K562 (cell line): ENCODE measurements around the gene BACE1. TPM values are rescaled to one million over a fixed set of nuclear protein-coding genes. Genes with fewer than 3 reads are reported as not detected.
A peak's percentile ranks its signal among the peaks of the same experiment; 100 is the strongest.

Source experiments
- ATAC-seq: fragments of 200-7000 bp; cut with Tn5 transposase; 3 replicates; pipeline ENCODE4 v1.9.1; 2020; ENCODE audit warnings: moderate library complexity
- BruUV-seq: library from RNA; stranded (reverse); fragments of 400-500 nt; replicated peaks from 2 replicates; lab custom pipeline; 2021; lab: Mats Ljungman, UMichigan
- CTCF ChIA-PET: fragments of 300-600 bp; formaldehyde crosslinking; extraction: SDS; loops from one replicate; lab custom pipeline; 2021; ENCODE audit warnings: low intra/inter-chr PET ratio; lab: Yijun Ruan, JAX
- POLR2A ChIA-PET: fragments of 300-600, 350-650 bp; sonication (Branson Sonifier 250); formaldehyde crosslinking; extraction: SDS; loops from one replicate; lab custom pipeline; 2021; ENCODE audit warnings: antibody characterized with exemption, inconsistent platforms; lab: Yijun Ruan, JAX
- DNase-seq, 4 experiments: peaks; one replicate each; pipeline versions ENCODE4 v3.0.0 to v3.0.0-alpha.2; 2011 to 2018; ENCODE audit warnings: low spot score in 3 of 4, mixed read lengths in 3 of 4; ENCODE audit errors: extremely low read depth in 1 of 4
- FAIRE-seq: peaks from 2 replicates; lab custom pipeline; 2011; peaks lifted over from hg19 to GRCh38; lab: Jason Lieb, UNC
- H2AFZ ChIP-seq: 2 replicates; pipeline ENCODE4 v1.6.0; 2011; ENCODE audit warnings: low read depth, low read length, control low read depth, inconsistent platforms
- H3K27ac ChIP-seq: fragments of 200-600 bp; 3 replicates; pipeline ENCODE4 v1.8.0; 2011; ENCODE audit warnings: low read depth, mild to moderate bottlenecking, control low read depth, inconsistent platforms, low read length, moderate library complexity, mixed read lengths; ENCODE audit errors: extremely low read depth
- H3K27me3 ChIP-seq, 2 experiments: fragments of 300-600 bp in 1 of 2; 2 replicates in 1 of 2; 3 replicates in 1 of 2; pipeline versions ENCODE4 v1.6.0 to v1.8.0; 2011; ENCODE audit warnings: inconsistent platforms in 2 of 2, low read length in 2 of 2, mild to moderate bottlenecking in 1 of 2, mixed read lengths in 1 of 2, moderate library complexity in 1 of 2; ENCODE audit not compliant: control insufficient read depth in 2 of 2, insufficient read depth in 2 of 2
- H3K36me3 ChIP-seq: fragments of 300-600 bp; 3 replicates; pipeline ENCODE4 v1.8.0; 2011; ENCODE audit warnings: mild to moderate bottlenecking, low read length, inconsistent platforms; ENCODE audit not compliant: control insufficient read depth, insufficient read depth
- H3K4me1 ChIP-seq, 2 experiments: fragments of 200-600 bp in 1 of 2; replicated peaks in 1 of 2; 2 replicates in 1 of 2; 3 replicates in 1 of 2; pipeline versions ENCODE4 v1.5.1 to v1.8.0; 2011; ENCODE audit warnings: inconsistent platforms in 2 of 2, low read length in 2 of 2, mild to moderate bottlenecking in 1 of 2, mixed read lengths in 1 of 2, moderate library complexity in 1 of 2; ENCODE audit not compliant: control insufficient read depth in 2 of 2, insufficient read depth in 2 of 2
- H3K4me2 ChIP-seq: 2 replicates; pipeline ENCODE4 v1.6.1; 2011; ENCODE audit warnings: low read length, control low read depth, inconsistent platforms, mixed read lengths; ENCODE audit not compliant: insufficient read depth
- H3K4me3 ChIP-seq: fragments of 200-600 bp; sonication (generic), shearing (Covaris generic); 2 replicates; pipeline ENCODE4 v1.5.1; 2016; ENCODE audit warnings: control low read depth, inconsistent platforms
- H3K79me2 ChIP-seq: fragments of 200-600 bp; 3 replicates; pipeline ENCODE4 v1.8.0; 2011; ENCODE audit warnings: low read length, inconsistent platforms; ENCODE audit not compliant: control insufficient read depth, insufficient read depth
- H3K9ac ChIP-seq, 2 experiments: 2 replicates each; pipeline versions ENCODE4 v1.6.0 to v1.6.1; 2011; ENCODE audit warnings: low read depth in 2 of 2, low read length in 2 of 2, control low read depth in 1 of 2, inconsistent platforms in 1 of 2, mild to moderate bottlenecking in 1 of 2, mixed read lengths in 1 of 2; ENCODE audit not compliant: insufficient read depth in 1 of 2
- H3K9me1 ChIP-seq: one replicate; pipeline ENCODE4 v1.6.0; 2011; ENCODE audit warnings: inconsistent platforms, mild to moderate bottlenecking, low read length, moderate library complexity; ENCODE audit not compliant: control insufficient read depth, insufficient read depth
- H3K9me3 ChIP-seq: replicated peaks from 2 replicates; pipeline ENCODE4 v1.5.1; 2011; ENCODE audit warnings: low read depth, low read length, inconsistent platforms; ENCODE audit not compliant: control insufficient read depth, insufficient read depth
- H4K20me1 ChIP-seq: replicated peaks from 2 replicates; pipeline ENCODE4 v1.6.1; 2011; ENCODE audit warnings: low read length, inconsistent platforms, mixed read lengths; ENCODE audit not compliant: control insufficient read depth, insufficient read depth
- ARID1B ChIP-seq: fragments of 450-650 bp; IDR thresholded peaks from 2 replicates; pipeline ENCODE4 v1.6.1; 2016; ENCODE audit warnings: antibody characterized with exemption, mild to moderate bottlenecking, inconsistent platforms
- BCOR ChIP-seq: fragments of 450-650 bp; IDR thresholded peaks from 2 replicates; pipeline ENCODE4 v1.6.1; 2016
- CBFA2T3 ChIP-seq: fragments of 450-650 bp; IDR thresholded peaks from 2 replicates; pipeline ENCODE4 v1.6.1; 2017
- CBX1 ChIP-seq: sonication (generic); IDR thresholded peaks from 2 replicates; pipeline ENCODE4 v1.6.1; 2016; ENCODE audit warnings: antibody characterized with exemption, low read depth, mild to moderate bottlenecking
- CREBBP ChIP-seq: IDR thresholded peaks from one replicate; pipeline ENCODE4 v1.6.1; 2012; ENCODE audit warnings: low read depth, mild to moderate bottlenecking, control low read depth, inconsistent platforms, low read length
- FIP1L1 ChIP-seq: fragments of 200-400 bp; formaldehyde crosslinking; IDR thresholded peaks from 2 replicates; pipeline ENCODE4 v1.6.1; 2018; ENCODE audit warnings: mild to moderate bottlenecking, low read depth, low read length; ENCODE audit not compliant: poor library complexity, severe bottlenecking
- FOXA3 ChIP-seq, 2 experiments: fragments of 450-650 bp in 1 of 2; sonication (generic) in 1 of 2; formaldehyde crosslinking; IDR thresholded peaks in 1 of 2; conservative IDR thresholded peaks in 1 of 2; 2 replicates each; pipeline versions ENCODE4 v1.4.0 to v1.8.0; 2020 to 2022; ENCODE audit warnings: mild to moderate bottlenecking in 2 of 2, missing genetic modification reagents in 1 of 2
- HMG20A ChIP-seq: fragments of 450-650 bp; formaldehyde crosslinking; conservative IDR thresholded peaks from 2 replicates; pipeline ENCODE4 v1.4.0; 2020; ENCODE audit warnings: mild to moderate bottlenecking, mixed read lengths
- LEF1 ChIP-seq: fragments of 450-650 bp; IDR thresholded peaks from 2 replicates; pipeline ENCODE4 v1.6.1; 2016; ENCODE audit warnings: mild to moderate bottlenecking
- POLR3A ChIP-seq: IDR thresholded peaks from 2 replicates; pipeline ENCODE4 v1.6.1; 2011; ENCODE audit warnings: borderline replicate concordance, mild to moderate bottlenecking, moderate library complexity; ENCODE audit not compliant: insufficient read length, insufficient read depth; ENCODE audit errors: extremely low read depth
- STAT5B ChIP-seq: fragments of 250-450 bp; sonication (Bioruptor Pico); IDR thresholded peaks from 2 replicates; pipeline ENCODE4 v1.8.0; 2021; ENCODE audit warnings: mild to moderate bottlenecking, inconsistent platforms
- TAF7 ChIP-seq: fragments of 450-650 bp; IDR thresholded peaks from 2 replicates; pipeline ENCODE4 v1.6.1; 2016; ENCODE audit warnings: missing genetic modification characterization, missing compliant biosample characterization
- TCFL5 ChIP-seq: fragments of 250-450 bp; sonication (Bioruptor Pico); conservative IDR thresholded peaks from 2 replicates; pipeline ENCODE4 v1.6.1; 2021; ENCODE audit warnings: mild to moderate bottlenecking, moderate library complexity, matching md5 sums
- ZEB2 ChIP-seq: fragments of 450-650 bp; IDR thresholded peaks from 2 replicates; pipeline ENCODE4 v1.6.1; 2016
- ZNF12 ChIP-seq: sonication (generic); formaldehyde crosslinking; IDR thresholded peaks from 2 replicates; pipeline ENCODE4 v1.4.0; 2020; ENCODE audit warnings: mild to moderate bottlenecking, missing genetic modification reagents
- WGBS: fragments of 100-300 bp; shearing (Covaris generic); methylation state at CpG from one replicate; pipeline ENCODE4 v1.1.6; 2016; ENCODE audit warnings: low coverage, mixed read lengths; ENCODE audit not compliant: insufficient coverage; ENCODE audit errors: missing lambda C conversion rate; 5-methylcytosine and 5-hydroxymethylcytosine counted together
- in situ Hi-C: fragments of 300-500 bp; cut with MboI; formaldehyde crosslinking; loops from 4 replicates; pipeline ENCODE4 v1.15.0; 2018; ENCODE audit warnings: inconsistent platforms, mixed read lengths
- intact Hi-C: fragments of 100-400 bp; cut with micrococcal nuclease; formaldehyde crosslinking; loops from 2 replicates; pipeline ENCODE4 v1.14.2; 2022
- polyA plus RNA-seq, 8 experiments: library from polyadenylated mRNA; depleted of rRNA in 4 of 8; stranded (reverse) in 5 of 8; unstranded in 3 of 8; fragments of >200 nt; fragmentation: Nextera tagmentation in 2 of 8; fragmentation: Illumina TruSeq in 1 of 8; extraction: Ambion mirVana in 2 of 8; extraction: Trizol in 1 of 8; gene quantifications; 2 replicates each; pipeline versions ENCODE4 v1.2.1 to v1.2.3, GENCODE V29; 2011 to 2014; ENCODE audit warnings: inconsistent platforms in 1 of 8, missing spikeins in 1 of 8
- total RNA-seq, 7 experiments: library from RNA; depleted of rRNA in 6 of 7; stranded (reverse); fragments of >200 nt in 6 of 7; fragmentation: Illumina TruSeq in 2 of 7; extraction: Trizol in 2 of 7; gene quantifications; 2 replicates each; pipeline versions ENCODE4 v1.2.1 to v1.2.3, GENCODE V29; 2011 to 2021; ENCODE audit warnings: low replicate concordance in 1 of 7
- TF ChIP-seq, protein P1 (sequence below): fragments of 250-450 bp; sonication (Bioruptor Pico); IDR thresholded peaks from 2 replicates; pipeline ENCODE4 v1.8.0; 2022; ENCODE audit warnings: moderate library complexity, mild to moderate bottlenecking, inconsistent platforms
- TF ChIP-seq, protein P2 (sequence below): fragments of 450-650 bp; IDR thresholded peaks from 2 replicates; pipeline ENCODE4 v1.7.1; 2018; ENCODE audit warnings: mild to moderate bottlenecking, low read depth; ENCODE audit not compliant: partially characterized antibody

Gene BACE1
- total and polyA plus RNA-seq, 9 of the 15 experiments (the other 6 are each of a cell fraction or from before 2014, with no cell fraction given) = 0.01 to 0.25 (median 0.16) TPM; not detected in 5

DNA sequence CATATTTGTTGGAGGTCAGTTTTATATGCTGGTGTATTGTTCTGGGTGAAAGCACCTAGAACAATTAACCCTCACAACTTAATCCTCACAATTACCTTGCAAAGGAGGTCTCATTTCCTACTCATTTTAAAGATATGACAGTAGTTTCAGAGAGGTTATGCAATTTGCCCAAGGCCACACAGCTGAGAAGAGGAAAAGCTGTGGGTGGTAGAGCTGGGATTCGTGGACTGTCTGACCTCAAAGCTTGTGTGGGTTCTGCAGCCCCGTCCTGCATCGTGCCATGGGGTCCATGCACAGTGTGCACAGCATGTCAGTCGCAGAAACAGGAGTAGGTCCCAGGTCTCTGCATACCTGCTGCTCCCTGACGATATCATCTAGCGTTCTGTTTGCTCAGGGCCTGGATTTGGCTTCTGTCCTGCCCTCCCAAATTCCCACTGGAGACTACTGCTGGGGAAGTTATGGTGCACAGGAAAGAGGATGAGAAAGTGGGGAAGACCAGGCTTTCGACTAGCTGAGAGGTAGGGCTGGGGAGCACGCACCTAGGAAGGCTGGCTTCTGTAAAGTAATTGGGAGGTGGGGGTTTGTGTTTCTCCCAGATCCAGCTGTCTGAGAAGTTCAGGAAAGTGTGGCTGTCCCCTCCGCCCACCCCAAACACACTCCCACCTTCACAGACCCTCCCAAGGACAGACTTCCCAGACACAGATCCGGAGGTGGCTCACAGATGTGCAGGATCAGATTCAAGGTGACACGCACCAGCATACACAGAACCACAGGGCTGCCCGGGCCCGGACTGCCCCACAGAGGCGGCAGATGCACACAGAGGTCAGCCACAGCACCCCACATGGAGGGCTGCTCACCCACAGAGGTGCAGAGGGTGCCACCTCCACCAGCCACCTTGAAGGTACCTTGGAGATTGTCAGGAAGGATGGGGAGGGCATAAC, 2.0 kb downstream of the BACE1 start (continued):
- TF ChIP-seq BCOR (peak; percentile 47; the same call in 1 of the 2 replicates), CBFA2T3 (no peak)
- TF ChIP-seq, all 486 proteins: peak for 3

DNA sequence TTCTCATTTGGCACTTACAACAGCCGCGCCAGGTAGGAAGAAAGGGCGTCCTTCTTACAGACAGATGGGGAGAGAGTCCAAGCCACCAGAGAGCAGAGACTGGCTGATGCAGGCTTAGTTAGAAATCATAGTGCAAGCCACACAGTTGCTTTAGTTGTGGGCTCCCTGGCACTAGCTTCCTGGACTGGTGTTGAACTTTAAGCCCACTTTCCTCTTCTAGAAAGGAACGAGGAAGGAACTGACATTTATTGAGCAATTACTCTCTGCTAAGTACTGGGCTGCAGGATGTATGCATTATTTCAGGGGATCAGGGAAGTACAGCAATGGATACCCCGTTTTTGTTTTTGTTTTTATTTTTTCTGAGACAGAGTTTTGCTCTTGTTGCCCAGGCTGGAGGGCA, 3.0 kb downstream of the BACE1 start:
- Histone ChIP-seq H3K9ac (no peak overlapping the region), H3K36me3 (no peaks in the 10 kb centered on the region), H3K4me2 (no peak overlapping the region), H3K79me2 (no peaks in the 10 kb centered on the region), H3K9me3 (no peaks in the 10 kb centered on the region), H3K27me3 (peaks cover 11 to 42% of the 10 kb centered on the region in 2 experiments; a peak in 4 of 5 replicates), H2AFZ (peak overlapping the region; percentile 42; the same call in 1 of the 2 replicates), H4K20me1 (0 out of 2 replicates have a peak, but pooled peaks cover 4% of the 10 kb centered on the region), H3K9me1 (no peaks in the 10 kb centered on the region), H3K27ac (no peak overlapping the region), H3K4me3 (no peak overlapping the region), H3K4me1 (peaks cover 0 to 19% of the 10 kb centered on the region in 2 experiments; a peak in 2 of 5 replicates)
- in situ Hi-C loops = no loop called here
- no peak for DNase-seq
- FAIRE-seq = no peak
- ATAC-seq = no peak
- no TSS peak for BruUV-seq
- intact Hi-C loops = no loop called here
- 53% methylated on average over 5 of the region's 5 CpGs for WGBS
- ChIA-PET POLR2A (interaction anchor here (0.6 kb wide), 2 partner anchors 10 to 27 kb away, joined by 3 read pairs; no protein-coding TSS in a partner anchor), CTCF (no interaction called here)
- no peak for TF ChIP-seq FOXA3 (CRISPR knock-in tag; conservative IDR thresholded peaks at IDR 0.05 in 1 of 2, IDR thresholded peaks at IDR 0.05 in 1 of 2)
- TF ChIP-seq FIP1L1 = no peak
- TF ChIP-seq LEF1 = no peak
- no peak for TF ChIP-seq ZEB2
- no peak for TF ChIP-seq POLR3A
- TF ChIP-seq STAT5B (CRISPR knock-in tag) = no peak
- TF ChIP-seq CBX1 = no peak
- TF ChIP-seq, protein P1, sequence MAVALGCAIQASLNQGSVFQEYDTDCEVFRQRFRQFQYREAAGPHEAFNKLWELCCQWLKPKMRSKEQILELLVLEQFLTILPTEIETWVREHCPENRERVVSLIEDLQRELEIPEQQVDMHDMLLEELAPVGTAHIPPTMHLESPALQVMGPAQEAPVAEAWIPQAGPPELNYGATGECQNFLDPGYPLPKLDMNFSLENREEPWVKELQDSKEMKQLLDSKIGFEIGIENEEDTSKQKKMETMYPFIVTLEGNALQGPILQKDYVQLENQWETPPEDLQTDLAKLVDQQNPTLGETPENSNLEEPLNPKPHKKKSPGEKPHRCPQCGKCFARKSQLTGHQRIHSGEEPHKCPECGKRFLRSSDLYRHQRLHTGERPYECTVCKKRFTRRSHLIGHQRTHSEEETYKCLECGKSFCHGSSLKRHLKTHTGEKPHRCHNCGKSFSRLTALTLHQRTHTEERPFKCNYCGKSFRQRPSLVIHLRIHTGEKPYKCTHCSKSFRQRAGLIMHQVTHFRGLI = no peak
- TF ChIP-seq TCFL5 (CRISPR knock-in tag) = no peak
- TF ChIP-seq HMG20A (CRISPR knock-in tag) = no peak
- TF ChIP-seq, protein P2, sequence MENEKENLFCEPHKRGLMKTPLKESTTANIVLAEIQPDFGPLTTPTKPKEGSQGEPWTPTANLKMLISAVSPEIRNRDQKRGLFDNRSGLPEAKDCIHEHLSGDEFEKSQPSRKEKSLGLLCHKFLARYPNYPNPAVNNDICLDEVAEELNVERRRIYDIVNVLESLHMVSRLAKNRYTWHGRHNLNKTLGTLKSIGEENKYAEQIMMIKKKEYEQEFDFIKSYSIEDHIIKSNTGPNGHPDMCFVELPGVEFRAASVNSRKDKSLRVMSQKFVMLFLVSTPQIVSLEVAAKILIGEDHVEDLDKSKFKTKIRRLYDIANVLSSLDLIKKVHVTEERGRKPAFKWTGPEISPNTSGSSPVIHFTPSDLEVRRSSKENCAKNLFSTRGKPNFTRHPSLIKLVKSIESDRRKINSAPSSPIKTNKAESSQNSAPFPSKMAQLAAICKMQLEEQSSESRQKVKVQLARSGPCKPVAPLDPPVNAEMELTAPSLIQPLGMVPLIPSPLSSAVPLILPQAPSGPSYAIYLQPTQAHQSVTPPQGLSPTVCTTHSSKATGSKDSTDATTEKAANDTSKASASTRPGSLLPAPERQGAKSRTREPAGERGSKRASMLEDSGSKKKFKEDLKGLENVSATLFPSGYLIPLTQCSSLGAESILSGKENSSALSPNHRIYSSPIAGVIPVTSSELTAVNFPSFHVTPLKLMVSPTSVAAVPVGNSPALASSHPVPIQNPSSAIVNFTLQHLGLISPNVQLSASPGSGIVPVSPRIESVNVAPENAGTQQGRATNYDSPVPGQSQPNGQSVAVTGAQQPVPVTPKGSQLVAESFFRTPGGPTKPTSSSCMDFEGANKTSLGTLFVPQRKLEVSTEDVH = no peak
- no peak for TF ChIP-seq ARID1B
- no peak for TF ChIP-seq CREBBP
- TF ChIP-seq TAF7 (tag) = no peak
- TF ChIP-seq ZNF12 = no peak
